GM19035 (cell line): ENCODE results near the gene LIMK1.

ENCODE experiments used
- ATAC-seq: cut with Tn5 transposase; IDR thresholded peaks from one replicate; pipeline ENCODE4 v1.9.1; 2021; ENCODE audit not compliant: unreplicated experiment

LIMK1 gene

DNA sequence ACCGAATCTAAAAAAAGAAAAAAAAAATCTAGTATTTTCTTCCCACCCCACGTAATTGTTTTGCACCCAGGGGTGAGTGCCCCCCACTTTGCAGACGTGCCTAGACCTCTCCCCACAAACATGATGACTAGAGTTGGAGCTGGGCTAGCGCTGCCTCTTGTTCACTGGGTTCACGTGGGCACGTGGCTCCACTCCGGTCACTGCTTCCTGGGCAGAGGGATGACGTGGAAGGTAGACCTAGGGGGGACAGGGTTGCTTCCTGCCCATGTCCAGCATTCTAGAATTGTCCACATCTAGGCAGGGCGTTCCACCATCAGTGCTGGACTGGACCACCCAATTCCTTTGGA is 861 bp upstream of the LIMK1 start:
- ATAC-seq: no peak

DNA sequence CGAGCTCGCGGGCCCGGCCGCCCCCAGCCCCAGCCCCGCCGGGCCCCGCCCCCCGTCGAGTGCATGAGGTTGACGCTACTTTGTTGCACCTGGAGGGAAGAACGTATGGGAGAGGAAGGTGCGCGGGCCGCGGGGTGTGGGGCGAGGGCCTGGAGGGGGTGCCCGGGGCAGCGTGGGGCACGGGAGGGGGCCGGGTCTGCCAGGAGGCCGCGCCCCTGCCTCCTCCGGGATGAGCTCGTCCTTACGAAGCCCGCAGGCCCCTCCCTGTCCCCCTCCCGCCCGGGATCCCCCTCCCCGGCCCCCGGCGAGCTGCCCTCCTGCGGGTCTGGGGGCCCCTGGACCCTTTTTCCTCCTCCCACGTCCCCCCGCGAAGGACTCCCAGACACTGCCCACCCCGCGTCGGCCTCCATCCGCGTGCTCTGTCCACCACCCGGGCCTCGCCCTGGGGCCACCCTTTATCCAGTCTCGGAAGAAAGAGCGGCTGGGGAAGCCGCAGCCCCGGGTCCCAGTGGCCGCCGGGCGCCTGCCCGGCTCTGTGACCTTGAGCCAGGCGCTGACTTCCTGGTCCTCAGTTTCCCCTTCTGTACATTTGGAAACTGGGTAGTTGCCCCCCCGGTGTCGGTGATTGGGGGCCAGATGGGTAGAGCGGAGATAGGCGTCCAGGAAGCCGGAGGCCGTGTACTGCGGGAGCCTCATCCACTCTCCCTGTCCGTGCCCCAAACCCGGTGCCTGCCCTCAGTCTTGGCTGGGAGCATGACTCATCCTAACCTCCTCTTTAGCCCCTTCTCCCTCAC is 521 bp downstream of the LIMK1 start:
- ATAC-seq: peak; percentile 42

DNA sequence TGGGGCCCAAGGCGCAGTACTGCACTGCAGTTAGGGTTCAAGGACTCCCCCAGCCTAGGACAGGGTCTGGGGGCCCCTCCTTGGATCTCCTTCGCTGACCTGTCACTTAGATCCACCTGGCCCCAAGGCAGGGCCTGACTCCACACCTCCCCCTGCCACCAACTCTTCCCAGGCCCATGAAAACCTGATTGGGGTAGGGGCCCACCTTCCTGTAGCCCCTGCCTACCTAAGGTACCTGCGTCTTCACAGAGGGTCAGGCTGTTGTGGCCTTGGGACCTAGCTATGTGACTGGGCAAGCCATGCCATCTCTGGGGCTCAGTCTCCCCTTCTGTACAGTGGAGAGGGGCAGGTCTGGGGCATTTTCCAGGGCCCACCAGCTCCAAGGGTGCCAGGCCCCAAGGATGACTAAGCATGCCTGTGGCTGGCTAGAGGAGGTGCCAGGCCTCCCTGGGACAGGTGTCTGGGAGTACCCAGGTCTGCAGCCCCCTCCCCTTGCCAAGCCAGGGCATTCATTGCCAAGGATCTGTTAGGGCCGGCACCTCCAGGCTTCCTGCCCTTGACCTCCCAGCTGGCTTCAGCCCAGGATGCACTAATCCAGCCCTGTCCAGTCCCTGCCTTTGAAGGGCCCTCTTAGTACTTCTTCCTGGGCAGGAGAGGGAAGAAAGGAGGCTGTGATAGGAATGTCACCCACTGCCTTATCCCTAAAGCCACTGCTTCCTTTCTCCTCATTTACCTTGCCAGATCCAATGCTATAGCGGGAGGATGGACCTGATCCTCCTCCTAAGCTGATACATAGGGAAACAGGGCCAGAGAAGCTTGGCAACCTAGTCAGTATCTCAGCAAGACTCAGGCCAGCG is 1.3 kb downstream of the LIMK1 start:
- ATAC-seq: no peak

DNA sequence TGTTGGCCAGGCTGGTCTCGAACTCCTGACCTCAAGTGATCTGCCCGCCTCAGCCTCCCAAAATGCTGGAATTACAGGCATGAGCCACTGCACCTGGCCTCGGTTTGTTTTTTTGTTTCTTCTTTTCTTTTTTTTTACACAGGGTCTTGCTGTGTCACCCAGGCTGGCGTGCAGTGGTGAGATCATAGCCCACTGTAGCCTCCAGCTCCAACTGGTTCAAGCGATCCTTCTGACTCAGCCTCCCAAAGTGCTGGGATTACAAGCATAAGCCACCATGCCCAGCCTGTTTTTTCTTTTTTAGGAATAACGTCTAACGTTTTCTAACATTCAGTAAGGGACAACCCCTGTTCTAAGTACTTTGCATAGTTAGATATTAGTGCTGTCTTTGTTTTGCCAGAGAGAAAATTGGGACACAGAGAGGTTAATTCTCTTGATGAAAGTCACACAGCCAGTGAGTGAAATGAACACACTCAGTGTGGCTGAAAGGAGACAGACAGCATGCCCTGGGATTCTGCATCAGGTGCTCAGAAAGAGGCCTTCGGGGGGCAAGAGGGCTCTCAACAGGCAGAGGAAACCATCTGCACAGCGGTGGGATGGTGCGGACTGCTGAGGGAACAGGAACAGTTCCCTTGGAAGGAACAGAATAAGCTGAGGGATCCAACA is 4.3 kb downstream of the LIMK1 start:
- ATAC-seq: no peak

DNA sequence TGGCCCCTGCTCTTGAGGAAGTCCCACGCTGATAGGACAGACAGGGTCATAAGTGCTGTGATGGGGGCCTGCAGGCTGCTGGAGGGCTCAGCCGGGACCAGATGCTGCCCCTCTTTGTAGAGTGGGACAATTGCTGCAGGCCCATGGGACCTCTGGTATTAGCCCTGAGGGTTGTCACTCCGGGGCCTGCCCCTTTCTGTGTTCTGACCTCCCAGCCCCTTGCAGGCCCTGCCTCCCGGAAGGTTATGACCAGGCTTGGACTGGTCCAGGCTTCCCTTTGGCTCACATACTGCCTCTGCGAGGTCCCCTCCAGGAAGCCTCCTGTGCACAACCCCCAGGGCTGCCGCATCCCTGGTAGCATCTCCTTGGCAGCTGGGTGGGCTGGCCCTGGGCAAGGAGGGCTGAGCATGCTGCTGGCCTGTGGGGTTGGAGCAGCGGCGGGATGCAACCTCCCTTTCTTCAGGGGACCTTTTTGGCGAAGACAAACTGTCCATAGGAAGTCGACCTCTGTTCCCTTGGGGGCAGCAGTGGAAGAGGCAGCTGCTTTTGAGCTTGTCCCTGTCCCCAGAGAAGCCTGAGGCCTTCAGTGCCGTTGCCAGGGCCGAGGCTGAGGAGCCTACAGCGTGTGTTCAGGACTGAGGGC is 8.8 kb downstream of the LIMK1 start:
- ATAC-seq: no peak

DNA sequence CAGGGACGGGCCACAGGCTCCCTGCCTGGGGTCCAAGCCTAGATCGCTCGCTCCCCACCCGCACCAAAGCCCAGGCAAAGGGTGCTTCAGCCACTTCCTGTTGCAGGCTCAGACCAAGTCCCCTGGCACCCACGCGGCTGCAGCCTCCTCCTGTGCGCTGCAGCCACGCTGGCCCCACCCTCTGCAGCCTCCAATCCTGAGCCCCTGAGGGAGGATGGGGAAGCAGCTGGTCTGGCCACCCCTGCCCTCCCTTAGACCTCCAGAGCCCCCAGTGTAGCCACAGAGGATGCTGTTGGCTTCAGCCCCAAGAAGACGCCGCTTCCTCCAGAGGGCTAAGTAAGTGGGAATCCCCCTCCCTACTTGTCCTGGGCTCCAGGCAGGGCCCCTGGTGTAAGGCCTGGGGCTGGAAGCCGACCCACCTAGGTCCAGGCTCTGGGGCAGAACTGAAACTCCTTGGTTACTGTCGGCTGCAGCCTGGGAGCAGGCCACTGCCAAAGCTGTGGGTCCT is 9.4 kb downstream of the LIMK1 start:
- peak; percentile 56 for ATAC-seq

DNA sequence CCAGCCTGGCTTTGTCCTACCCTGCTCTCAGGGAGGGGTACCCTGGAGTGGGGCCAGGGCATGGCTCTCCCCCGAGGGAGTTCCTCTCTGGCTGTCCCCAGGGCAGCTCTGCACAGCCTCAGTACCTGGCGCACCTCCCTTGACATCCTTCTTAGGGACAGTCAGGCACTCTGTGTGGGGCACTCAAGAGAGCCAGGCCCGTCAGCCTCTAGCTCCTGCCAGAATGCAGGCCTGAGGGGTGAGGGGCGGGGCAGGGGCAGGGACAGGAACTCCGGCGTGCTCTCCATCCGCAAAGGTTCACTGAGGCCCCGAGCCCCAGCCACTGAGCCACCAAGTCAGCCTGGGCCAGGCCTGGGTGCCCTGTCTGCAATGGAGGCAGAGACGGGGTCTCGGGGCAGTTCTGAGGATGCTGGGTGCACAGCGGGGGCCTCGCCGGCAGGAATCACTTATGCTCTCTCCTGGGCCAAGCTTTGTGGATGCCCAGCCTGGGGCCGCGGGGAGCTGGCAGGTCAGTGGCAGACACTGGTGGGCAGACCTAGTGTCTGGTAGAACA is 10.1 kb downstream of the LIMK1 start:
- peak; percentile 7 for ATAC-seq

DNA sequence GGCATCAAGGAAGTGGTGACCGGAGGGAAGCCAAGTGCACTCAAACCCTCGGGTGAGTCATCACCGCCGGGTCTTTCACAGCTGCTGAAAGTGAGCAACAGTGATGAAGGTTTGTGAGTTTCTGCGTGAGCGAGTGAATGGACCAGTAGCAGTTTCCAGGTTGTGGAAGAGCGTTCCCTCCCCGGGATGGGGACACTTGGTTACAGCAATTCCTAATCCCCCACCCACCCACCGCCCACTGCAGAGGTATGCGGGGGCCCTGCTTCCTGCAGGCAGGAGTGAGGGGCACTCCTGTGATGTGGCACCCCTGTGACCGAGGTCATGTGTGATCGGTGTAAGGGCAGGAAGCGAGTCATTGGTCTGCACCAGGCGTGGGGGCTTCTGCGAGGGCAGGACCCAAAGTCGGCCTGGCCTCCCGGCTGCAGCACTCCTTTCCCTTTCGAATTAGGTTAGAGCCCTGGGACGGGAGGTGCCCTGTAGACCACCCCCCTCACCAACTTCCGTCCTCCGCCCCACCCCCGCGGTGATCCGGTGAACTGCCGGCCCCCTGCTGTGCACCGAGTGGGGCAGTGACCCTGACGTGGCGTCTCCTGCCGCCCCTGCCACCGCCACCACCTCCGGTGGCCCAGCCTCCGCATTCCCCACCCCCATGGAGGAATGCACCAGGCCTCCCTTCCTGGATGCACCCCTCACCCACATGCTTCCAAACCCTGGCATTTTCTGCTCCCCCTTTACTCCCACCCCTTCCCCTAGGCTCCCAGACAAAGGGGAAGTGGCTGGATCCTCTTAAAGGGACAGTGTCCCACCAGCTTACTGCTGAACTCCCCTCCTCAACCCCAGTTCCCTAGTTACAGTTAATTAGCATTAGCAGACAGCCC is 10.9 kb downstream of the LIMK1 start:
- peak; percentile 49 for ATAC-seq

DNA sequence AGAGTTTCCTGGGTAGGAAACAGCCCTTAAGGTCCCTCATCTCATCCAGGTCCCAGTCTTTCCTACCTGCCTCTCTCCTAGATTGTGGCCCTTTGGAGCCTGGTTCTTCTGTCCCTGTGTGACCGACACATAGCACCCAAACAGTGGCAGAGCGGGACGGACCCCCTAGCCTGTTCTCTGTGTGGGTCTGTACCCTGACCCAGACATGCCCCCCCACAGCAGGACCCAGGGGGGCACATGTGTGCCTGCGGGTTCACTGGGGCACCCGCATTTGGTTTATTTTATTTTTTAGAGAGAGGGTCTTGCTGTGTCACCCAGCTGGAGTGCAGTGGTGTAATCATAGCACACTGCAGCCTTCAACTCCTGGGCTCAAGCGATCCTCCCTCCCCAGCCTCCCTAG is 11.5 kb downstream of the LIMK1 start:
- ATAC-seq: no peak

DNA sequence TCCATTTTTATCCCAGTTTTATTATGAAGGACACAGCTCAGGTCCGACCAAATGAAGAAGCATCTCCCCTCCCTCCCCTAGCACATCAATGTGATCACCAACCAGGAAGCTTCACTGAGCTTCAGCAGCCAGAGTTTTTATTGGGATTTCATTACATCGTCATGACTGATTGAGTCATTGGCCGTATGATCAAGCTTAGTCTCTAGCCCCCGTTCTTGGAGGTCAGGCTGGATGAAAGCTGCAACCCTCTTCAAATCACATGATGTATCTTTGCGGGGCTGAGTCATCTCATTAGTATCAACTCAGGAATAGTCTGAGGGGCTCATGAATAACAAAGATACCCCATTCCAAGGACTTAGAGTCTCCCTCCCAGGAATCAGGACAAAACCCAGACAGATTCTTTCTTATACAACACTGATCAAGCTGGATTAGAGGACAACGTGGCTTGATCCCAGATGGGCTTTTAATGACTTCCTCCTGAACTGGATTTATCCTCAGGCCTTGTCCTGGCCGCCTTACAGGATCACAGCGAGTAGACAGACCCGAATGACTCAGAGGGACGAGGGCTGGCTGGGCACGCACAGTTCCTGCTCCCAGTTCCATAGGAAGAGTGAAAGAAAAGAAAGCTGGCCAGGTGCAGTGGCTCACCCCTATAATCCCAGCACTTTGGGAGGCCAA is 14.5 kb downstream of the LIMK1 start:
- no peak for ATAC-seq

DNA sequence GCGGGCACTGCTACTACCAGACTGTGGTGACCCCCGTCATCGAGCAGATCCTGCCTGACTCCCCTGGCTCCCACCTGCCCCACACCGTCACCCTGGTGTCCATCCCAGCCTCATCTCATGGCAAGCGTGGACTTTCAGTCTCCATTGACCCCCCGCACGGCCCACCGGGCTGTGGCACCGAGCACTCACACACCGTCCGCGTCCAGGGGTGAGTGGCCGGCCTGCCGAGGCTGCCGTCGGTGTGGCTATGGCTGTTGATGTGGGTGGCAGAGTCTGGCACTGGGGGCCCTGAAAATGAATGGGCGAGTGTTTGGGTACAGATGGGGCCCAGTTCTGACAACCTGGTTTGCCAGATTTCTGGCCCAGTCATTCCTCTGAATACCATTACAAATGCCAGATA is 15.4 kb downstream of the LIMK1 start:
- ATAC-seq: no peak

DNA sequence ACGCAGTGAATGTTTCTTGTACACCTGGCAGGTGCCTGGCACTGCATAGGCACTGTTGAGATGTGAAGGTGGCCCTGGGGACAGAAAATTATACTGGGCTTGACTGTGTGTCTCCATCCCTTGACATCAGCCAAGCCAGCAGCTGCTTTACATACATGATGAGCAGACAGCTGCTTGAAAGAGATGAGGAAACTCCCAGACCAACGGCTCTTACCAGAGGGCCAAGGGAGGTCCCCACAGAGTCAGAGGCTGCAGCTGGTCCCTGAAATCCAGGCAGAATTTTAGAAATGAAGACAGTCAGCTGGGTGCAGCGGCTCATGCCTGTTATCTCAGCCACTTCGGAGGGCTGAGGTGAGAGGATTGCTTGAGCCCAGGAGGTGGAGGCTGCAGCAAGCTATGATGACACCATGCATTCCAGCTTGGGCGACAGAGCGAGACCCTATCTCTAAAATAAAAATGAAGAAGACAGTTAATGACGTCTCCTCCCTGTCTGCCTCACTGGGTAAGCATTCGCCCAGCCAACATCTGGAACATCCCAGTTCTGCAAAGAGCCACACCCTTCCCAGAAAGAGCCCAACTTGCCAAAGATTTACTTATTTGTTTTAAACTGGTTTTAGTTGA is 17.6 kb downstream of the LIMK1 start:
- peak; percentile 73 for ATAC-seq

DNA sequence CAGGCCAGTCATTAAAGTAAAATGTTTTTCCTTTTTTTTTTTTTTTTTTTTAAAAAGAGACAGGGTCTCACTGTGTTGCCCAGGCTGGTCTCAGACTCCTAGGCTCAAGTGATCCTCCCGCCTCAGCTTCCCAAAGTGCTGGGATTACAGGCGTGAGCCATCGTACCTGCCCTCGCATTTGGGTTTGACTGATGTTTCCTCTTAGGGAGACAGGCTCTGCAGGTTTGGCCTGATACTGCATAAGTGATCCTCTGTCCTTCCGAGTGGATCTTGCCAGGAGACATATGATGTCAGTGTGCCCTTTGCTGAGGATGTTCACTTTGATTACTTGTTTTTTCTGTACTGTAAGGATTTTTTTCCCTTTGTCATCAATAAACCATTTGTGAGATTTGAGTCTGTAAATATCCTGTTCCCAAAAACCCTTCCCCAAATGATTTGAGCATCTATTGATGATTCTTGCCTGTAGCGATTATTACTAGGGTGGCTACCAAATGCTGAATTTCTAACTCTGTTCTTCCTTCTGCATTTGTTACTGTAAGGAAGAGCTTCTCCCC is 19.7 kb downstream of the LIMK1 start:
- ATAC-seq: no peak

DNA sequence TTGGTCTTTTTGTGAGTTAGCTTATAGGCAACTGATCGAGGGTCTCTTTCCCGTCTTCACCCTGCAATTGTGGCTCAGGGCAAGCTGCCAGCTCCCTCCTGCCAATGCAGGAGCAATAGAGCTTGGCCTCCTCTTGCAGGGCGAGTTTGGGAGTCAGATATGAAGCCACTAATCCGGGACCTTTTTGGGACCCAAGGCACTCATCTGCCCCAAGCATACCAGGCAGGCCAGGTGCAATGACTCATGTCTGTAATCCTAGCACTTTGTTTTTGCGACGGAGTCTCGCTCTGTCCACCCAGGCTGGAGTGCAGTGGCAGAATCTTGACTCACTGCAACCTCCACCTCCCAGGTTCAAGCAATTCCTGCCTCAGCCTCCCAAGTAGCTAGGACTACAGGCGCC is 21.1 kb downstream of the LIMK1 start:
- ATAC-seq: no peak

DNA sequence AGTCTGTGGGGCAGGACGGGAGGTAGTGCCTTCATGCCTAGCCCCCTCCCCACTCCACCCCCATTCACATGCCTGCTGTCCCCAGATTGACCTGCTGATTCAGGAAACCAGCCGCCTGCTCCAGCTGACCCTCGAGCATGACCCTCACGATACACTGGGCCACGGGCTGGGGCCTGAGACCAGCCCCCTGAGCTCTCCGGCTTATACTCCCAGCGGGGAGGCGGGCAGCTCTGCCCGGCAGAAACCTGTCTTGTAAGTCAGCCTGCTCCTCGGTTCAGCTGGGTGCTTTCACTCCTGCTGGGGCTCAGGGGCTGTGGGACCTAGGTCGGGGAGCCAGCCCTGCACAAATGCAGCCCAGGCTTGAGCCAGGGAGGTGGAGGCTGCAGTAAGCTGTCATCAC is 22.4 kb downstream of the LIMK1 start:
- no peak for ATAC-seq

DNA sequence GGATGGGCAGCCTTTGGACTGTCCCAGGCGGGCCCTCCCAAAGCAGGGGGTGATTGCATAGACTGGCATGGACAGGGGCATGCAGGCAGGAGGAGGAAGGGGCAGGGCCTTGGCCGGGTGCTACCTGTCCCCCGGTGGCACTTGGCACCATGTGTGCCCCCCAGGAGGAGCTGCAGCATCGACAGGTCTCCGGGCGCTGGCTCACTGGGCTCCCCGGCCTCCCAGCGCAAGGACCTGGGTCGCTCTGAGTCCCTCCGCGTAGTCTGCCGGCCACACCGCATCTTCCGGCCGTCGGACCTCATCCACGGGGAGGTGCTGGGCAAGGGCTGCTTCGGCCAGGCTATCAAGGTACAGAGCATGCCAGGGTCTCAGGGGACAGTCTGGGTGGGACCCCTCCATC is 23.2 kb downstream of the LIMK1 start:
- no peak for ATAC-seq

DNA sequence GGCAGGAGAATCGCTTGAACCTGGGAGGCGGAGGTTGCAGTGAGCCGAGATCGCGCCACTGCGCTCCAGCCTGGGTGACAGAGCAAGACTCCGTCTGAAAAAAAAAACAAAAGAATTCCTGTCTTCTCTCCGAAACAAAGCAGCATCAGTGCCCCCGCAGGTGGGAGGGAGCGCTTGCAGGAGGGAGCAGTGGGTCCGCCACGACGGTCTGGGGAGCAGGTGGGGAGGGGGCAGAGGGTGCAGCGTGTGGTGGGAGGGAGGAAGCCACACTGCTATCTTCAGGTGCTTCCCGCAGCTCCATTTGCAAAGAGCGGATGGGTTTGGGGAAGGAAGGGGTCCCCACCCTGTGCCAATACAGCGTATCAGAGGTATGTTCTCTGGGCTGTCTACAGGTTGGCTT is 31.7 kb downstream of the LIMK1 start:
- no peak for ATAC-seq

DNA sequence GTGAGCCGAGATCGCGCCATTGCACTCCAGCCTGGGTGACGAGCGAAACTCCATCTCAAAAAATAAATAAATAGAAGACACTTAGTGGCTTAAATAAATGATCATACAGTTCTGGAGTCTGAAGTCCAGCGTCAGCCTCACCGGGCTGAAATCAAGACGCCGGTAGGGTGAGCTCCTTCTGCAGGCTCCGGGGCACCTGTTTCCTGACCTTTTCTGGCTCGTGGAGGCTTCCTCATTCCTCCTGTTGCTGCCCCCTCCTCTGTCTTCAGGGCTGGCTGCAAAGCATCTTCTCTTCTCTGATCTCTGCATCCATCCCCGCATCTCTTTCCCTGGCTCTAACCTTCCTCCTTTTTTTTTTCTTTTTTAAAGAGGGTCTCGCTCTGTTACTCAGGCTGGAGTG is 32.8 kb downstream of the LIMK1 start:
- no peak for ATAC-seq

DNA sequence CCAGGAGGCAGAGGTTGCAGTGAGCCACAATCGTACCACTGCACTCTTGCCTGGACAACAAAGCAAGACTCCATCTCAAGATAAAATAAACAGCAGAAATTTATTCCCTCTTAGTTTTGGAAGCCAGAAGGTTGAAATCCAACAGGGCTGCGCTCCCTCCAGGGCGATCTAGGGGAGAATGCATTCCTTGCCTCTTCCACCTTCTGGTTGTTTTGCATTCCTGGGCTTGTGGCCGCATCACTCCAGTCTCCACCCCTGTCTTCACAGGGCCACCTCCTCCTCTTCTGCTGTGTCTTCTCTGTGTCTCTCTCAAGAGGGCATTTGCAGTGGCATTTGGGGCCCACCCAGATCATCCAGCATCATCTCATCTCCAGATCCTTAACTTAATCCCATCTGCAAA is 36.2 kb downstream of the LIMK1 start:
- no peak for ATAC-seq
